ENCODE data around the gene EXOC1L.

The EXOC1L gene

GRCh38 chr4:55819634-55820033 is at the start of gene EXOC1L:
EXOC1L (plus strand) TSS chr4:55819790; CDS start chr4:55820027, 237 bp downstream.
- peak within 1 kb of the TSS in 2 of 7 experiments; percentile 9 to 15 for H3K4me3 ChIP-seq
- H3K27ac ChIP-seq: no peak within 1 kb of the TSS

GRCh38 chr4:55770662-55771061 is 48.9 kb upstream of the EXOC1L start:
- Histone ChIP-seq H3K27ac (no peak overlapping the region), H3K4me3 (no peak overlapping the region)

- Histone ChIP-seq H3K4me3 (no peak overlapping the region), H3K27ac (no peak overlapping the region)
These were observed 38.2 kb upstream of the EXOC1L start for GRCh38 chr4:55781341-55781740.

GRCh38 chr4:55781812-55782211 is 37.8 kb upstream of the EXOC1L start:
- no peak overlapping the region for H3K4me3 ChIP-seq
- H3K27ac ChIP-seq: no peak overlapping the region

- H3K4me3 ChIP-seq: no peak overlapping the region
- H3K27ac ChIP-seq: no peak overlapping the region
These were observed 36.0 kb upstream of the EXOC1L start for GRCh38 chr4:55783584-55783983.

- no peak overlapping the region for H3K4me3 ChIP-seq
- H3K27ac ChIP-seq: no peak overlapping the region
These were observed 34.8 kb upstream of the EXOC1L start for GRCh38 chr4:55784747-55785146.

GRCh38 chr4:55791666-55792065 is 27.9 kb upstream of the EXOC1L start:
- Histone ChIP-seq H3K27ac (no peak overlapping the region), H3K4me3 (no peak overlapping the region)

- H3K27ac ChIP-seq: no peak overlapping the region
- no peak overlapping the region for H3K4me3 ChIP-seq
These were observed 26.1 kb upstream of the EXOC1L start for GRCh38 chr4:55793479-55793878.

- Histone ChIP-seq H3K4me3 (no peak overlapping the region), H3K27ac (no peak overlapping the region)
These were observed 25.5 kb upstream of the EXOC1L start for GRCh38 chr4:55794053-55794452.

GRCh38 chr4:55795341-55795740 is 24.2 kb upstream of the EXOC1L start:
- no peak overlapping the region for H3K4me3 ChIP-seq

GRCh38 chr4:55801498-55801897 is 18.1 kb upstream of the EXOC1L start:
- no peak overlapping the region for H3K27ac ChIP-seq
- no peak overlapping the region for H3K4me3 ChIP-seq

More at GRCh38 chr4:55795341-55795740, 24.2 kb upstream of the EXOC1L start:
- no peak overlapping the region for H3K27ac ChIP-seq

GRCh38 chr4:55807556-55807955 is 12.0 kb upstream of the EXOC1L start:
- H3K27ac ChIP-seq: no peak overlapping the region
- H3K4me3 ChIP-seq: no peak overlapping the region

- Histone ChIP-seq H3K4me3 (no peak overlapping the region), H3K27ac (no peak overlapping the region)
These were observed 11.4 kb upstream of the EXOC1L start for GRCh38 chr4:55808186-55808585.

- H3K4me3 ChIP-seq: no peak overlapping the region
- H3K27ac ChIP-seq: no peak overlapping the region
These were observed 11.0 kb upstream of the EXOC1L start for GRCh38 chr4:55808632-55809031.

GRCh38 chr4:55817691-55818090 is 1.9 kb upstream of the EXOC1L start:
- Histone ChIP-seq H3K27ac (no peak overlapping the region), H3K4me3 (no peak overlapping the region)

GRCh38 chr4:55820279-55820678 is 689 bp downstream of the EXOC1L start:
- H3K4me3 ChIP-seq: no peak overlapping the region
- H3K27ac ChIP-seq: no peak overlapping the region

- Histone ChIP-seq H3K27ac (no peak overlapping the region), H3K4me3 (no peak overlapping the region)
These were observed 2.7 kb downstream of the EXOC1L start for GRCh38 chr4:55822329-55822728.

- no peak overlapping the region for H3K4me3 ChIP-seq
- no peak overlapping the region for H3K27ac ChIP-seq
These were observed 5.3 kb downstream of the EXOC1L start for GRCh38 chr4:55824865-55825264.

GRCh38 chr4:55826986-55827385 is 7.4 kb downstream of the EXOC1L start:
- Histone ChIP-seq H3K27ac (no peak overlapping the region), H3K4me3 (no peak overlapping the region)

- no peak overlapping the region for H3K27ac ChIP-seq
- no peak overlapping the region for H3K4me3 ChIP-seq
These were observed 8.0 kb downstream of the EXOC1L start for GRCh38 chr4:55827582-55827981.

GRCh38 chr4:55830048-55830447 is 10.5 kb downstream of the EXOC1L start:
- H3K27ac ChIP-seq: no peak overlapping the region
- H3K4me3 ChIP-seq: no peak overlapping the region

GRCh38 chr4:55830716-55831115 is 11.1 kb downstream of the EXOC1L start:
- Histone ChIP-seq H3K27ac (no peak overlapping the region), H3K4me3 (no peak overlapping the region)
